Measurements from ENCODE around the gene TRABD2A.

The TRABD2A gene

DNA sequence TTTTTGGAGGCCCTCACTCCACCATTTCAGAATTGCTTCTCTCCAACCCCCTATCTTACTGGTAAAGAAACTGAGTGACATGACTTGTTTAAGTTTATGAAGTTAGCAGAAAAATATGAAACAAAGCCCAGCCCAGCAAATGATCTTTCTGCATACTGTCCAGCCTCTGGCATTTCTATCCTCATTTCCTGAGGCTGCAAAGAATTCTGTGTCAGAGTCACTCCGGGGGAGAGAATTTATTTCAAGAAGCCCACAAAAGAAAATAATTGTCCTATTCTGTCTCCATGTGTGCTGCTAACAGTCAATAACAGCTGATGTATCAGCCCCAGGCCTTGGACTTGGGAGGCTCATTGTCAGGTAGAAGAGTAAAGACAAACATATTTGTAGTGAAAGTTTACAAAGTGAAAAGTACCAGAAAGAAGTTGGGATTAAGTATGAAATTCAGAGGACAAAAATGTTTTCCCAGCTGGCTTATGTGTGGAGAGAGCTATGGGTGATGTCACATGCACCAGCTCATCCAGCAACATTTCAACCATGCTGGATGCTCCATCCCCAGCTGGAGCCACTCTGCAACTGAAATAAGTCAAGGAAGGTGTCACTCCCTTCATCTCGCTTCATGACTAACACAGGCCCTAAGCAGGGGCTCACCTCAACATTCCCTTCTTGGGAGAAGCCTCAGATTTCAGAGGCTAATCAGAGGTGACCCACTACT lies 42.3 kb downstream of the TRABD2A start:
- no peak for DNase-seq (ENCODE audit: low spot score)
- in situ Hi-C loops (cut with MboI; ENCODE audit: low sequenced_read_pairs, unreplicated experiment) = no loop called here
- TF ChIP-seq, protein P1, sequence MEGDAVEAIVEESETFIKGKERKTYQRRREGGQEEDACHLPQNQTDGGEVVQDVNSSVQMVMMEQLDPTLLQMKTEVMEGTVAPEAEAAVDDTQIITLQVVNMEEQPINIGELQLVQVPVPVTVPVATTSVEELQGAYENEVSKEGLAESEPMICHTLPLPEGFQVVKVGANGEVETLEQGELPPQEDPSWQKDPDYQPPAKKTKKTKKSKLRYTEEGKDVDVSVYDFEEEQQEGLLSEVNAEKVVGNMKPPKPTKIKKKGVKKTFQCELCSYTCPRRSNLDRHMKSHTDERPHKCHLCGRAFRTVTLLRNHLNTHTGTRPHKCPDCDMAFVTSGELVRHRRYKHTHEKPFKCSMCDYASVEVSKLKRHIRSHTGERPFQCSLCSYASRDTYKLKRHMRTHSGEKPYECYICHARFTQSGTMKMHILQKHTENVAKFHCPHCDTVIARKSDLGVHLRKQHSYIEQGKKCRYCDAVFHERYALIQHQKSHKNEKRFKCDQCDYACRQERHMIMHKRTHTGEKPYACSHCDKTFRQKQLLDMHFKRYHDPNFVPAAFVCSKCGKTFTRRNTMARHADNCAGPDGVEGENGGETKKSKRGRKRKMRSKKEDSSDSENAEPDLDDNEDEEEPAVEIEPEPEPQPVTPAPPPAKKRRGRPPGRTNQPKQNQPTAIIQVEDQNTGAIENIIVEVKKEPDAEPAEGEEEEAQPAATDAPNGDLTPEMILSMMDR (IDR thresholded peaks at IDR 0.05; ENCODE audit: borderline replicate concordance, control extremely low read depth, extremely low read depth, insufficient read depth, missing control alignments) = no peak

DNA sequence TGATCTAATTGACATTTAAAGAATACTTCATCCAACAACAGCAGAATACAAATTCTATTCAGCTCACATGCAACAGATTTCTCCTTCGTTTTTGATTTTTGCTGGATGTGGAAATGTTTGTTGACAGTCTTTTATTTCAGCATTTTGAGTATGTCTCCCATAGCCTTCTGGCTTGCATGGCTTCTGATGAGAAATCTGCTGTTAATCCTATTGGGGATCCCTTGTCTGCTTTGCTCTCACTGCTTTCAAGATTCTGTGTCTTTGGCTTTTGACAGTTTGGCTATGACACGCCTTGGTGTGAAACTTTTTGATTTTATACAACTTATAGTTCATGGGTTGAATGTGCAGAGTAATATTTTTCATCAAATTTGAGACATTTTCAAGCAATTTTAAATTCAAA lies 44.7 kb downstream of the TRABD2A start:
- in situ Hi-C loops (cut with MboI; ENCODE audit: low sequenced_read_pairs, unreplicated experiment) = no loop called here
- DNase-seq (ENCODE audit: low spot score) = no peak

DNA sequence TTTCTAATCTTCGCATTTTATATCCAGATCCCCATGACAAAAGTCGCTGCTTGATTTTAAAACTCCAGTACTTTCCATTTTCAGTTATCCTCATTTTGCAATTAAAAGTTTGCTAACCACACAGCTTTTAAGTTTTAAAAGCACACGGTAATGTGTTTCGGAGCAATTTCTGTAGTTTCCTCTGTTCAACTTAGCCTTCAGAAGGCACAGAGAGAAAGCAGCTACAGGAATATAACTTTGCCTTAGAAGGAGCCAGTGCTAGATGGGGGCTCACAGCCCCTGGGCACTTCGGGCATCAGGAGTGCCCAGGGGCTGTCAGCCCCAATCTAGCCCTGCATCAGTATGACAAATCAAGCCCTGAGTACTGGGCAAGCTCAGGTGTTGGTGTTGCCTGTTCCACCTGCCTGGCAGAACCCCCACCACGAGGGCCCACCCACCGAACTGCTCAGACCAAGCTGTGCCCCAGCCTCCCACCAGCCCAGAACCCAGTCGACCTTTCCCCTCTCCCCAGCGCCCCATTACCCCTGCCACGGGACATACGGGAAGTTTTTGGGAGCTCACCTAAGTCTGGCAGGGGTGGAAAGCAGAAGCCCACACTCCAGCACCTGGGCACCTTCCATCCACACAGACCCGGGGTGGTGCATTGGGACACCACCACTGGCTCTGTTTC lies 47.3 kb downstream of the TRABD2A start:
- in situ Hi-C loops (cut with MboI; ENCODE audit: low sequenced_read_pairs, unreplicated experiment) = no loop called here

More for the DNA sequence above, 44.7 kb downstream of the TRABD2A start:
- TF ChIP-seq, protein P1 (IDR thresholded peaks at IDR 0.05; ENCODE audit: borderline replicate concordance, control extremely low read depth, extremely low read depth, insufficient read depth, missing control alignments) = no peak

DNA sequence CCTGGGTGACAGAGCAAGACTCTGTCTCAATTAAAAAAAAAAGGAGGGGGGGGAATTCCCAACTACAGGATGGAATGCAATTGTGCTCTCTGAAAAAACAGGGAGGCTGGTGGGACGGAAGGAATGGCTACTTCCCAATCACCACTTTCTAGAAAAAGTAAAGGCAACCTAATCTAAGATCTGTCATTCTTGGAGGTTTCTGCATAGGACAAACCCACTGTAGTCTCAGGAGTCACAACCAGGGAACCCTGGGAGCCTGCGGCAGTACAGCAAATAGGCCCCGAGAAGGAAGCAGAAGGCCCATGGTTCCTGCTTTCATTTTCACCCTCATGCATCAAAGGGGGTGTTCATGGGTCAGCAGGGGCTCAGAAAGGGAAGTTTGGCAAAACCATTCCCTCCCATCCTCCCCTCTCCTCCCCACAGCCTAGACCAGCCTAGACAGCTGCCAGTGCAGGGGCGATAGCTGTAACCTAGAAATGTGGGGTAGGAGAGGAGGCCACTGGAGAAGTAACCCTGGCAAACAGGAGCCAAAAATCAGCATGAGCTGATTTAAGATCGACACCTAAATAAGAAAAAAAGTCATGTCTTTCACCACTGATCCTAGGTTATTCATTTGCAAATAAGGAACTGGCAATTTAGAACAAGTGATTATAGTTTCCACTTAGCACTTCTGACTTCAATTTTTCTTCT lies 48.0 kb downstream of the TRABD2A start:
- TF ChIP-seq, protein P1 (IDR thresholded peaks at IDR 0.05; ENCODE audit: borderline replicate concordance, control extremely low read depth, extremely low read depth, insufficient read depth, missing control alignments) = no peak
- in situ Hi-C loops (cut with MboI; ENCODE audit: low sequenced_read_pairs, unreplicated experiment) = no loop called here
- DNase-seq (ENCODE audit: low spot score) = peak; percentile 47

More for the DNA sequence above, 47.3 kb downstream of the TRABD2A start:
- TF ChIP-seq, protein P1 (IDR thresholded peaks at IDR 0.05; ENCODE audit: borderline replicate concordance, control extremely low read depth, extremely low read depth, insufficient read depth, missing control alignments) = no peak
- DNase-seq (ENCODE audit: low spot score) = no peak

DNA sequence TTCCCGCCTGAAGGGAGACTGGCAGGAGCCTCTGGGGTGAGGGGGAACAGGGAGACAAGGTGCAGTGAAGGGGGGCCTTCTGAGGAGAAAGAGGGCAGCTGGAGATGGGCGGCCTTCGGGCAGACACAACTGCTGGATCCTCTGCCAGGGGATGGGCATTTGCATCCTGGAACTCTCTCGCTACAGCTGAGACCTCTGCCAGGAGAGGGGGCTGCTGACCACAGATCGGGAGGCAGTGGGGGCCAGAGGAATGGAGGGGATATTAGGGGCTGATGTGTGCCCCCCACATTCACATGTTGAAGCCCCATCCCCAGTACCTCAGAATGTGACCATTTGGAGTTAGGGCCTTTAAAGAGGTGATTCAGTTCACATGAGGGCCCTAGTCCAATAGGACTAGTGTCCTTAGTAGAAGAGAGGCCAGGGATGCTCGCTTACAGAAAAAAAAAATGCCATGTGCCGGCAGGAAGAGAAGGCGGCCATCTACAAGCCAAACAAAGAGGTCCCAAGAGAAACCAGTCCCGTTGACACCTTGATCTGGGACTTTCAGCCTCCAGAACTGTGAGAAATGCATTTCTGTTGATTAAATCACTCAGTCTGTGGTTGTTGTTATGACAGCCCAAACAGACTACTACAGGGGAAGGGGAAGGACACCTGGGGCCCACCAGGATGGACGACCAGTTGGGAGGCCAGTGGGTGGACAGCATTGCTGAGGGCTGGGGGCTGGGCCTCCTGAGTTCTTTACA lies 50.0 kb downstream of the TRABD2A start:
- no peak for DNase-seq (ENCODE audit: low spot score)
- TF ChIP-seq, protein P1 (IDR thresholded peaks at IDR 0.05; ENCODE audit: borderline replicate concordance, control extremely low read depth, extremely low read depth, insufficient read depth, missing control alignments) = no peak
- in situ Hi-C loops (cut with MboI; ENCODE audit: low sequenced_read_pairs, unreplicated experiment) = no loop called here

DNA sequence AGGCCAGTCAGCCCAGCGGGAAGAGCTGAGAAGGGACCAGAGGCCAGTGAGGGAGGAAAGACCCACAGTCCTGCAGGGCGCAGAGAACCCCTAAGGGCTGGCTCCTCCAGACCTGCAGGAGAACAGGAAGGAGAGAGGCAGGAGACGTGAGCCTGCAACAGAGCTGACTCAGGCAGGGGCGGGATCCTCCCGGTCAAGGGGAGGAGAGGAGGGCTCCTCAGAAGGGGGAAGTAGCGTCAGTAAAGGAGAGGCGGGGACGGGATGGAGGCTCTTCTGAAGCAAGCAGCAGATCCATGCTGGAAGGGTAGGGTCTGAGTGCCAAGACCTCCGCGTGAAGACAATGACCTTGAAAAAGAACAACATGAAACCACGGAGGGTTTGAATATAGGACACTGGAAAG lies 50.8 kb downstream of the TRABD2A start:
- in situ Hi-C loops (cut with MboI; ENCODE audit: low sequenced_read_pairs, unreplicated experiment) = no loop called here
- DNase-seq (ENCODE audit: low spot score) = no peak
- TF ChIP-seq, protein P1 (IDR thresholded peaks at IDR 0.05; ENCODE audit: borderline replicate concordance, control extremely low read depth, extremely low read depth, insufficient read depth, missing control alignments) = no peak

All from GM13976 (cell line).